Activated B cell treated with CpG ODN at 0.5 μM for 24 hours (primary cell): ENCODE data around the gene SSH2. TPM values are rescaled to one million over a fixed set of nuclear protein-coding genes. Genes with fewer than 3 reads are reported as not detected.

Experiments used
- ATAC-seq: fragments of 200-7000 bp; cut with Tn5 transposase; one replicate; pipeline ENCODE4 v1.10.0; 2021; ENCODE audit warnings: low read depth, mild to moderate bottlenecking, moderate library complexity
- CTCF ChIA-PET: fragments of 350-600 bp; sonication (Branson Sonifier 250); formaldehyde crosslinking; loops from one replicate; lab custom pipeline; 2021; ENCODE audit warnings: antibody characterized with exemption; lab: Charles Lee
- POLR2A ChIA-PET: fragments of 350-600 bp; sonication (Branson Sonifier 250); formaldehyde crosslinking; loops from one replicate; lab custom pipeline; 2021; ENCODE audit warnings: antibody characterized with exemption; lab: Charles Lee
- DNase-seq: peaks from one replicate; pipeline ENCODE4 v3.0.0; 2022
- H3K27ac Mint-ChIP-seq: one replicate; pipeline ENCODE4 v1.8.0; 2020; ENCODE audit warnings: mixed read lengths
- H3K27me3 Mint-ChIP-seq: one replicate; pipeline ENCODE4 v1.8.0; 2021; ENCODE audit warnings: mixed read lengths
- H3K36me3 Mint-ChIP-seq: one replicate; pipeline ENCODE4 v1.8.0; 2021; ENCODE audit warnings: low read depth, mixed read lengths
- H3K4me1 Mint-ChIP-seq: one replicate; pipeline ENCODE4 v1.8.0; 2021; ENCODE audit warnings: mixed read lengths
- H3K4me3 Mint-ChIP-seq: one replicate; pipeline ENCODE4 v1.8.0; 2020; ENCODE audit warnings: mild to moderate bottlenecking, mixed read lengths
- H3K9me3 Mint-ChIP-seq: one replicate; pipeline ENCODE4 v1.8.0; 2020; ENCODE audit warnings: mixed read lengths
- intact Hi-C: fragments of 100-400 bp; cut with micrococcal nuclease; formaldehyde crosslinking; loops from one replicate; pipeline ENCODE4 v1.15.1; 2024
- total RNA-seq: library from RNA; stranded (reverse); gene quantifications from 2 replicates; pipeline ENCODE4 v1.2.3, GENCODE V29; 2022
- TF ChIP-seq, protein P1 (sequence below): fragments of 200-600 bp; IDR thresholded peaks from one replicate; pipeline ENCODE4 v1.8.0; 2022; ENCODE audit warnings: antibody characterized with exemption, mild to moderate bottlenecking

The SSH2 gene
- total RNA-seq, 1 donor from 2014 or later = 95.7 TPM

DNA sequence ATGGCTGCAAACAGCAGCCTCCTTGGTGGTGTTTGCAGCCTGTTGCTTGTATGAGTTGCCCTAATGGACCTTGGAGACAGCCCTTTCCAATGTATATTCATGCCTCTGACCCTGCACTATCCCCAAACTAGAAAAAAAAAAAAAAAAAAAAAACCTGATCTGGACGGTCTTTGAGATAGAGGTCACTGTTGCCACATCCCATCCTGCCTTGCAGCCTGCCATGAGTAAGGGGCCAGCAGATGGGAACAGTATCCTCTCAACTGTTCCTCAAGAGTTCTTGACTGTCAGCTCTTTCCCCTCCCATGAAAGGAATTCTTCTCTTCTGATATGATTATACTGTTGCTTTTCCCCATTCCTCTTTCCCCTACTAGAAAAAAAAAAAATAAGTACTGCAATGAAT is 152.4 kb downstream of the SSH2 start:
- Mint-ChIP-seq H3K27me3 (no peaks in the 10 kb centered on the region), H3K4me1 (peaks cover 14% of the 10 kb centered on the region), H3K27ac (no peak overlapping the region), H3K36me3 (peaks cover 10% of the 10 kb centered on the region), H3K9me3 (no peaks in the 10 kb centered on the region), H3K4me3 (no peak overlapping the region)
- intact Hi-C loops = loop anchor here (2.0 kb wide), 2 partner anchors 17 to 55 kb away; no protein-coding TSS in a partner anchor
- ChIA-PET CTCF (interaction anchor here (0.6 to 8.3 kb wide), 13 partner anchors 9 to 1097 kb away, joined by 3 to 173 read pairs (median 5); no protein-coding TSS in a partner anchor), POLR2A (interaction anchor here (0.7 to 2.6 kb wide), 5 partner anchors 12 to 154 kb away, joined by 3 to 30 read pairs (median 11); partner anchors contain the start of gene SSH2)
- DNase-seq = no peak
- ATAC-seq = no peak
- TF ChIP-seq, protein P1, sequence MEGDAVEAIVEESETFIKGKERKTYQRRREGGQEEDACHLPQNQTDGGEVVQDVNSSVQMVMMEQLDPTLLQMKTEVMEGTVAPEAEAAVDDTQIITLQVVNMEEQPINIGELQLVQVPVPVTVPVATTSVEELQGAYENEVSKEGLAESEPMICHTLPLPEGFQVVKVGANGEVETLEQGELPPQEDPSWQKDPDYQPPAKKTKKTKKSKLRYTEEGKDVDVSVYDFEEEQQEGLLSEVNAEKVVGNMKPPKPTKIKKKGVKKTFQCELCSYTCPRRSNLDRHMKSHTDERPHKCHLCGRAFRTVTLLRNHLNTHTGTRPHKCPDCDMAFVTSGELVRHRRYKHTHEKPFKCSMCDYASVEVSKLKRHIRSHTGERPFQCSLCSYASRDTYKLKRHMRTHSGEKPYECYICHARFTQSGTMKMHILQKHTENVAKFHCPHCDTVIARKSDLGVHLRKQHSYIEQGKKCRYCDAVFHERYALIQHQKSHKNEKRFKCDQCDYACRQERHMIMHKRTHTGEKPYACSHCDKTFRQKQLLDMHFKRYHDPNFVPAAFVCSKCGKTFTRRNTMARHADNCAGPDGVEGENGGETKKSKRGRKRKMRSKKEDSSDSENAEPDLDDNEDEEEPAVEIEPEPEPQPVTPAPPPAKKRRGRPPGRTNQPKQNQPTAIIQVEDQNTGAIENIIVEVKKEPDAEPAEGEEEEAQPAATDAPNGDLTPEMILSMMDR = no peak

DNA sequence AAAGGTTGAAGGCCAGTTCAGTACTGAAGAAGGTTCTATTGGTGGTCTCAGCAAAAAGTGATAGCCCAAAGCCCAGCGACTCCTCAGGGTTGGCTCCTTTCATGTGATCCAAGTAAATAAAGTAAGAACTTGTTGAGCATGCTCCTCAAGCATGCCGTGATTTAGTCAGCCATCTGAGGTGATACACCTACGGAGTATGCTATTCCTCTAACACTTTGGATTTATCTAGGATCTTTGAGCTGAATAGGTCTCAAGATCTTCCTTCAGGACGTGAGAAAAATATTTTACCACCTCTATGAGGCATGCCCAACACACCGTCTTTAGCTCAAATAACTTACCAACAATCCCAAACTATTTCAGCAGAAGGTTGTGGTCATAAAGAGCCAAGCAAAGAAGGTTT is 154.0 kb downstream of the SSH2 start:
- POLR2A ChIA-PET = interaction anchor here (1.4 to 1.5 kb wide), 2 partner anchors 14 to 53 kb away, joined by 4 to 7 read pairs; no protein-coding TSS in a partner anchor
- no peak overlapping the region for H3K27ac Mint-ChIP-seq
- intact Hi-C loops = no loop called here
- H3K9me3 Mint-ChIP-seq = no peaks in the 10 kb centered on the region
- TF ChIP-seq, protein P1 = no peak
- no peak overlapping the region for H3K4me3 Mint-ChIP-seq
- CTCF ChIA-PET = interaction anchor here (5.7 to 8.3 kb wide), 2 partner anchors 94 to 135 kb away, joined by 45 to 173 read pairs; no protein-coding TSS in a partner anchor
- no peak for DNase-seq
- H3K27me3 Mint-ChIP-seq = no peaks in the 10 kb centered on the region
- ATAC-seq = no peak
- peaks cover 29% of the 10 kb centered on the region for H3K4me1 Mint-ChIP-seq
- H3K36me3 Mint-ChIP-seq = peaks cover 10% of the 10 kb centered on the region

DNA sequence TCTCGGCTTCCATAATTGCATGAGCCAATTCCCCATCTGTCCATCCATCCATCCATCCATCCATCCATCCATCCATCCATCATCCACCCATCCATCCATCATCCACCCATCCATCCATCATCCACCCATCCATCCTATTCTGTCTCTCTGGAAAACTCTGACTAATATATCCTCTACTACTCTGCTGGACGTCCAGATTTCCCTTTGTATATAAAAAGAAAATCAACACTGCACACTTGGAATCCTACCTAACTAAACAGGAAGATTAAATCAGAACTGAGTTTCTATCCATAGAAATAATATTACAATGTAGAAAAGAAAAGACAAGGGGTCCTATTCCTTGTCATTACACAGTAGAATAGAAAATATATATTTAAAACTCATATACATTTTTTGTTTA is 157.0 kb downstream of the SSH2 start:
- Mint-ChIP-seq H3K36me3 (peaks cover 10% of the 10 kb centered on the region), H3K9me3 (no peaks in the 10 kb centered on the region), H3K4me1 (peaks cover 20% of the 10 kb centered on the region), H3K27me3 (no peaks in the 10 kb centered on the region), H3K4me3 (no peak overlapping the region), H3K27ac (peak overlapping the region; percentile 5)
- intact Hi-C loops = loop anchor here (1.0 kb wide), 1 partner anchor 67 kb away; no protein-coding TSS in a partner anchor
- POLR2A ChIA-PET = interaction anchor here (1.2 to 1.3 kb wide), 2 partner anchors 10 to 91 kb away, joined by 3 to 15 read pairs; no protein-coding TSS in a partner anchor
- no peak for DNase-seq
- TF ChIP-seq, protein P1 = no peak
- no peak for ATAC-seq
- CTCF ChIA-PET = interaction anchor here (1.1 to 1.6 kb wide), 2 partner anchors 91 to 133 kb away, joined by 3 to 4 read pairs; no protein-coding TSS in a partner anchor

DNA sequence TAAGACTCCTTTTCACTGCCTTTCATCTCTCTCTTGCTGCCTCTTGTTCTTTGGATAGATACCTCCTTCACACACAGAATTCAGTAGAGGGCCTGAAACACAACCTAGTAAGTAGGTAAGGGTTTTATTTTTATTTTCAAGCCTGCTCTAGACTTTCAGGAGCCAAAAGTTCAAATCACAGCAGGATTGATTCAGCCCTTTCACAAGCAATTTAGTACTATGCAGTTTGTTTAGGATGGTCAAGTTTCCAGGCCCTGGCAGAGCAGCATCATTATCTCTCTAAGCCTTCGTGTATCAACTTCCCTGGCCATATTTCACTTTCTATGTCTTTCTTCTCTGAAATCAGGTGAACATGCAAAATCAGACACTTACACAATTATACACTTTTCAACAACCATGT is 158.5 kb downstream of the SSH2 start:
- POLR2A ChIA-PET = interaction anchor here (0.7 to 1.0 kb wide), 3 partner anchors 11 to 1062 kb away, joined by 3 to 13 read pairs (median 7); no protein-coding TSS in a partner anchor
- peak overlapping the region; percentile 90 for H3K27ac Mint-ChIP-seq

DNA sequence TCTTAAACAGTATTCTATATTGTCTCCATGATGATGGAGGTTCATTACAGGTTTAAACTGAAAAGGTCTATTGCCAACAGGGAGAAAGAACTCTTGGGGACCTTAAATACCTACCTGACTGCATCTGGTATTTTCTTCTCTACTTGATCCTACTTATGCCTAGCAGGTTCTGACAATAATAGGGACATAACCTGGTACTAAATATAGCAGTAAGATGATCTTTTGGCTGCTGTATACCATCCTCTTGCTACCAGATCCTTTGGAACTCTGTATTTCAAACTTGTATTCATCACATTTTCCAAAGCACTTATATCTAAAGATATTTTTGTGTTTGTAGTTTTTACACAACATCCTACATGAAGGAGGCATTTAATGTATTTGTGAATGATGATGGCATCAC is 160.8 kb downstream of the SSH2 start:
- POLR2A ChIA-PET = interaction anchor here (0.8 kb wide), 1 partner anchor 8 kb away, joined by 3 read pairs; no protein-coding TSS in a partner anchor
- no peak overlapping the region for H3K4me3 Mint-ChIP-seq
- no peaks in the 10 kb centered on the region for H3K36me3 Mint-ChIP-seq
- CTCF ChIA-PET = interaction anchor here (1.2 to 1.7 kb wide), 3 partner anchors 9 to 152 kb away, joined by 3 to 10 read pairs (median 3); no protein-coding TSS in a partner anchor
- no peaks in the 10 kb centered on the region for H3K9me3 Mint-ChIP-seq
- DNase-seq = no peak
- TF ChIP-seq, protein P1 = no peak
- intact Hi-C loops = no loop called here
- H3K27ac Mint-ChIP-seq = no peak overlapping the region
- H3K4me1 Mint-ChIP-seq = peaks cover 18% of the 10 kb centered on the region
- H3K27me3 Mint-ChIP-seq = no peaks in the 10 kb centered on the region
- ATAC-seq = no peak

More for the DNA sequence above, 158.5 kb downstream of the SSH2 start:
- DNase-seq = no peak
- intact Hi-C loops = loop anchor here (1.0 kb wide), 1 partner anchor 10 kb away; no protein-coding TSS in a partner anchor
- no peak for ATAC-seq
- Mint-ChIP-seq H3K9me3 (no peaks in the 10 kb centered on the region), H3K36me3 (peaks cover 7% of the 10 kb centered on the region), H3K4me1 (peaks cover 18% of the 10 kb centered on the region), H3K4me3 (no peak overlapping the region), H3K27me3 (no peaks in the 10 kb centered on the region)
- TF ChIP-seq, protein P1 = no peak
- CTCF ChIA-PET = interaction anchor here (1.1 to 1.6 kb wide), 2 partner anchors 90 to 132 kb away, joined by 3 to 4 read pairs; no protein-coding TSS in a partner anchor
